ENCODE measurements around the gene FLRT3.

FLRT3 gene

GRCh38 chr20:14337400-14338171 is at the start of gene FLRT3:
TSS of gene FLRT3 (minus strand) at chr20:14337612. CDS start at chr20:14327506, 10,106 bp downstream.
- no peak for TF ChIP-seq ZFX (IDR thresholded peaks at IDR 0.05; ENCODE audit: borderline replicate concordance)
- TF ChIP-seq CTCF (IDR thresholded peaks at IDR 0.05) = peak; percentile 89
- peak within 1 kb of the TSS; percentile 79 for H3K27ac ChIP-seq

- H3K27ac ChIP-seq = no peak overlapping the region
- TF ChIP-seq CTCF (IDR thresholded peaks at IDR 0.05) = no peak
- no peak for TF ChIP-seq ZFX (IDR thresholded peaks at IDR 0.05; ENCODE audit: borderline replicate concordance)
Observed at GRCh38 chr20:14386726-14387125, 49.3 kb upstream of the FLRT3 start.

DNA sequence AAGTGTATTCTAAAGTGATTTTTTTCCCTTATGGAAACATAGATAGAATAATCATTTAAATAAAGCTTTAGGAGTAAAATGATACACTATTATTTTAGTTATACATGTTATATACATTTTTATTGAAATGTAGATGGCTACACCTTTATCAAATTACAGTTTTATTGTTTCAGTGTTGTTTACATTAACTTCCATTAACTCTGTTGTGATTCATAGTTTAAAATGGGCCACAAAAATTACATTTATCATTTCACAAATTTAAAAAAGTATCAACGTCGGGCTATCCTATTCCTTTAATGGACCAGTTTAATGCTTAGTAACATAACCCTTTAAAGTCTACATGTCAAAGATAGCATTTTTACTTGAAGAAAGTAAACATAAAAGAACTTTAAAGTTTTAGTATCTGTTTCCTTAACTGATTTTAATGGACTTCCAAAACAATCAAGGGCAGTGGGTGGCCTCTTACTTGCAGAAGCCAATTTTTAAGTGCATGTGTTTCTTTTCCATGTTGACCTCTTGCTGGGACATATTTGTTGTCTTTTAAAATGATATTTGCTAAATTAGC is 47.8 kb upstream of the FLRT3 start:
- H3K27ac ChIP-seq = no peak overlapping the region
- TF ChIP-seq ZFX (IDR thresholded peaks at IDR 0.05; ENCODE audit: borderline replicate concordance) (no peak), CTCF (IDR thresholded peaks at IDR 0.05) (no peak)

GRCh38 chr20:14384416-14385175 is 47.2 kb upstream of the FLRT3 start:
- TF ChIP-seq ZFX (IDR thresholded peaks at IDR 0.05; ENCODE audit: borderline replicate concordance) (no peak), CTCF (IDR thresholded peaks at IDR 0.05) (no peak)
- H3K27ac ChIP-seq = no peak overlapping the region

DNA sequence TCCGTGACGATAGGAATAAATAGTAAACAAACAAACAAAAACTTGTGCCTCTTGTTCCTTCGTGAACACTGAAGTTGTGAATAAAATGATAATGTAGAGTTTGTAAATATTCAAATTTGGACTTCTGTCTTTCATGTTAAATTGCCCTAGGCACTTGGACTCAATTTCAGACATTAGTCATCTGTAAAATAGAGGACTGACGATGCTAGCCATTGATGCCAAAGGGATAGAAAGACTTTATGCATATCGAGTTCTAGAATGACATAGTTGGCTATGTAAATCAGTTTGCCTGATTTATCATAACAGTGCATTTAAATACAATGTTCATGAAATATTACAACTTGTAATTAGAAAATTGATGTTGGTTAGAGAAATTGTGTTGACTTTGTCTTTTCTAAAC is 45.9 kb upstream of the FLRT3 start:
- no peak for TF ChIP-seq CTCF (IDR thresholded peaks at IDR 0.05)
- no peak for TF ChIP-seq ZFX (IDR thresholded peaks at IDR 0.05; ENCODE audit: borderline replicate concordance)
- H3K27ac ChIP-seq = no peak overlapping the region

DNA sequence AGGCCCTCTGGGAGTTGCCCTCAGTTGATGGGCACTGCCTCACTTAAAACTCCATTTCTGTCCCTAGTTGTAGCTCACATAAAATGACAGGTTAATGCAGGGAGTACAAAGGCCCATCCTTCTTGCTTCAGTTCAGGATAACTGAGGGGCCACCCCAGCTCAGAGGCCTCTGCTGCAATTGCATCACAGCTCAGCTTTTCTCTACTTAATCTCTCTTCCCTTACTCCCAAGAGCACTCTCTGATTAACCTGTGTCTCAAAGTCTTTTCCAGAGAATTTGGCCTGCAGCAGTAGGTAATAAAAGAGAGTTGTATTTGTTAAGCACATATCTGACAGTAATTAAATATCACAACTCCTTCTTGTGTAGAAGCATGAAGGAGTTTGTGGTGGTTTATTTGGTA is 40.9 kb upstream of the FLRT3 start:
- TF ChIP-seq ZFX (IDR thresholded peaks at IDR 0.05; ENCODE audit: borderline replicate concordance) (no peak), CTCF (IDR thresholded peaks at IDR 0.05) (no peak)

More for the DNA sequence above, 40.9 kb upstream of the FLRT3 start:
- H3K27ac ChIP-seq = no peak overlapping the region

All from 22Rv1 (cell line).